Caco-2 (cell line): ENCODE measurements around the gene SCGN. TPM values are rescaled to one million over a fixed set of nuclear protein-coding genes. Genes with fewer than 3 reads are reported as not detected.

Experiments used
- BruUV-seq: library from RNA; stranded (reverse); fragments of 400-500 nt; replicated peaks from 2 replicates; lab custom pipeline; 2021; lab: Mats Ljungman, UMichigan
- CTCF ChIA-PET: fragments of 300-600 bp; sonication (Branson Sonifier 250); formaldehyde crosslinking; loops from one replicate; lab custom pipeline; 2022; ENCODE audit warnings: antibody characterized with exemption; lab: Charles Lee
- POLR2A ChIA-PET: fragments of 300-600 bp; sonication (Branson Sonifier 250); formaldehyde crosslinking; loops from one replicate; lab custom pipeline; 2022; ENCODE audit warnings: antibody characterized with exemption; lab: Charles Lee
- DNase-seq, 2 experiments: peaks; one replicate each; pipeline versions ENCODE4 v3.0.0 to v3.0.0-alpha.2; 2020 to 2022
- H3K27me3 ChIP-seq: replicated peaks from 2 replicates; pipeline ENCODE4 v1.6.0; 2011; ENCODE audit warnings: low read length; ENCODE audit not compliant: control insufficient read depth, insufficient read depth
- H3K36me3 ChIP-seq: 2 replicates; pipeline ENCODE4 v1.5.1; 2011; ENCODE audit warnings: low read length; ENCODE audit not compliant: control insufficient read depth, insufficient read depth
- H3K4me1 ChIP-seq: fragments of 250-450 bp; sonication (Bioruptor Pico); 2 replicates; pipeline ENCODE4 v1.5.1; 2020; ENCODE audit warnings: mild to moderate bottlenecking
- H3K4me3 ChIP-seq: 2 replicates; pipeline ENCODE4 v1.5.1; 2011; ENCODE audit warnings: low read depth, mild to moderate bottlenecking, control low read depth, low read length
- H3K9me3 ChIP-seq: fragments of 250-450 bp; sonication (Bioruptor Pico); 2 replicates; pipeline ENCODE4 v1.5.1; 2020; ENCODE audit warnings: mild to moderate bottlenecking, moderate library complexity
- H3K27ac Mint-ChIP-seq: one replicate; pipeline ENCODE4 v1.8.0; 2022; ENCODE audit warnings: mixed read lengths; ENCODE audit not compliant: unreplicated experiment
- H3K27me3 Mint-ChIP-seq: one replicate; pipeline ENCODE4 v1.8.0; 2022; ENCODE audit warnings: mixed read lengths; ENCODE audit not compliant: insufficient read depth, unreplicated experiment
- H3K36me3 Mint-ChIP-seq: one replicate; pipeline ENCODE4 v1.8.0; 2022; ENCODE audit warnings: mild to moderate bottlenecking, mixed read lengths; ENCODE audit not compliant: insufficient read depth, unreplicated experiment
- H3K4me1 Mint-ChIP-seq: one replicate; pipeline ENCODE4 v1.8.0; 2022; ENCODE audit warnings: low read depth, mixed read lengths; ENCODE audit not compliant: unreplicated experiment
- H3K4me3 Mint-ChIP-seq: one replicate; pipeline ENCODE4 v1.8.0; 2022; ENCODE audit warnings: mild to moderate bottlenecking, moderate library complexity, mixed read lengths; ENCODE audit not compliant: unreplicated experiment
- H3K9me3 Mint-ChIP-seq: one replicate; pipeline ENCODE4 v1.8.0; 2022; ENCODE audit warnings: mixed read lengths; ENCODE audit not compliant: unreplicated experiment
- intact Hi-C: fragments of 100-400 bp; cut with micrococcal nuclease; formaldehyde crosslinking; loops from one replicate; pipeline ENCODE4 v1.10.0; 2022; ENCODE audit not compliant: unreplicated experiment
- total RNA-seq: library from RNA; stranded (reverse); gene quantifications from 2 replicates; pipeline ENCODE4 v1.2.3, GENCODE V29; 2022
- TF ChIP-seq, protein P1 (sequence below), 2 experiments: fragments of 200-600 bp in 1 of 2; IDR thresholded peaks; 1 replicate in 1 of 2; 2 replicates in 1 of 2; pipeline versions ENCODE4 v1.5.1 to v1.8.0; 2011 to 2022; ENCODE audit warnings: antibody characterized with exemption in 1 of 2, control low read depth in 1 of 2, inconsistent platforms in 1 of 2, low read depth in 1 of 2, low read length in 1 of 2, mild to moderate bottlenecking in 1 of 2, moderate library complexity in 1 of 2; ENCODE audit not compliant: insufficient read depth in 1 of 2, severe bottlenecking in 1 of 2, unreplicated experiment in 1 of 2

Gene SCGN
- total RNA-seq, 1 experiment from 2014 or later = 7.7 TPM

DNA sequence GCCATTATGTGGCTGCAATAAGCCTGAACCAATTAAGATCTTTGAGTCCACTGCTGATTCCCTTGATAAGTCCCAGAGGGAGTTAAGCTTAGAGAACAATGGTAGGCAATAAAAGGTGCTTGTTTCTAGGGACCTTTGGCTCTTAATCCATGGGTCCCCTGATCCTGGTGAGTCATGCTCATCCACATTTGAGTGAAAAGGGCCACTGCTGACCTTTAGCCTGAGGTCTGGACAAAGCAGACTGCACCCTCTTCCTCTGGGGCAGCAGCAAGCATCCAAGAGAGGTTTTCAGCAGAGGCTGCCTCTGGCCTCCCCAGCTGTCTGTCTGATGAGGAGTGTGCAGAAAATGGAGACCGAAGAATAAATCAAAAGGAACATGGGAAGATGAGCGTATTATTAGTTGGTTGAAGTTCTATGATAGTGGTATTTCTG lies 16.1 kb upstream of the SCGN start:
- no peaks in the 10 kb centered on the region for H3K9me3 ChIP-seq
- peaks cover 42% of the 10 kb centered on the region for H3K4me1 ChIP-seq
- DNase-seq = peak; percentile 69 to 81
- H3K36me3 Mint-ChIP-seq = no peaks in the 10 kb centered on the region
- intact Hi-C loops = loop anchor here (1.0 kb wide), 1 partner anchor 16 kb away; the partner anchor contains the start of gene SCGN
- ChIA-PET POLR2A (no interaction called here), CTCF (interaction anchor here (1.0 to 1.2 kb wide), 2 partner anchors 357 to 412 kb away, joined by 3 to 7 read pairs; partner anchors contain the start of gene CARMIL1)
- H3K9me3 Mint-ChIP-seq = no peaks in the 10 kb centered on the region
- H3K4me3 Mint-ChIP-seq = no peak overlapping the region
- peak overlapping the region; percentile 8 for H3K27ac Mint-ChIP-seq
- TF ChIP-seq, protein P1, sequence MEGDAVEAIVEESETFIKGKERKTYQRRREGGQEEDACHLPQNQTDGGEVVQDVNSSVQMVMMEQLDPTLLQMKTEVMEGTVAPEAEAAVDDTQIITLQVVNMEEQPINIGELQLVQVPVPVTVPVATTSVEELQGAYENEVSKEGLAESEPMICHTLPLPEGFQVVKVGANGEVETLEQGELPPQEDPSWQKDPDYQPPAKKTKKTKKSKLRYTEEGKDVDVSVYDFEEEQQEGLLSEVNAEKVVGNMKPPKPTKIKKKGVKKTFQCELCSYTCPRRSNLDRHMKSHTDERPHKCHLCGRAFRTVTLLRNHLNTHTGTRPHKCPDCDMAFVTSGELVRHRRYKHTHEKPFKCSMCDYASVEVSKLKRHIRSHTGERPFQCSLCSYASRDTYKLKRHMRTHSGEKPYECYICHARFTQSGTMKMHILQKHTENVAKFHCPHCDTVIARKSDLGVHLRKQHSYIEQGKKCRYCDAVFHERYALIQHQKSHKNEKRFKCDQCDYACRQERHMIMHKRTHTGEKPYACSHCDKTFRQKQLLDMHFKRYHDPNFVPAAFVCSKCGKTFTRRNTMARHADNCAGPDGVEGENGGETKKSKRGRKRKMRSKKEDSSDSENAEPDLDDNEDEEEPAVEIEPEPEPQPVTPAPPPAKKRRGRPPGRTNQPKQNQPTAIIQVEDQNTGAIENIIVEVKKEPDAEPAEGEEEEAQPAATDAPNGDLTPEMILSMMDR (IDR thresholded peaks at IDR 0.05; ENCODE audit: insufficient read depth in 1 of 2, low read depth in 1 of 2, low read length in 1 of 2, severe bottlenecking in 1 of 2, unreplicated experiment in 1 of 2) = no peak
- no peak overlapping the region for H3K4me3 ChIP-seq
- no peaks in the 10 kb centered on the region for H3K27me3 Mint-ChIP-seq
- peaks cover 33% of the 10 kb centered on the region for H3K4me1 Mint-ChIP-seq
- no peaks in the 10 kb centered on the region for H3K27me3 ChIP-seq
- no TSS peak for BruUV-seq
- H3K36me3 ChIP-seq = no peaks in the 10 kb centered on the region

DNA sequence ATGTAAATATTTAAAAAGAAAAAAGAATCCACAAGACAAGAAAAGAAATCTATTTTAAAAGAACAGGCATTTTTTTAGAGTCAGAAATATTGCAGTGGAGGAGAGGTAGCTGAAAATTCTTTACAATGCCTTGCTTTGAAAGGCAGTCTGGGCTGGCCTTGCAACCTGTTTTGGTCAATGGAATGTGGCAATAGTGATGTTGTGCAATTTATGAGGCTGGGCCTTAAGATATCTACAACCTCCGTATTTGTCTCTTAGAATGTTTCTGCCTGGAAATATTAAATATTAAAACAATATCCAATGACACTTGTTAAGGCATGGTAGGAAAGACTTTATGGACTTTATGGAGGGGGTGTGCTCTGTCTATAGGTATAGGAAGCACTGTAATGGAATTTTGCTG lies 14.8 kb upstream of the SCGN start:
- peak; percentile 42 to 46 for DNase-seq
- TF ChIP-seq, protein P1 (IDR thresholded peaks at IDR 0.05; ENCODE audit: insufficient read depth in 1 of 2, low read depth in 1 of 2, low read length in 1 of 2, severe bottlenecking in 1 of 2, unreplicated experiment in 1 of 2) = no peak
- Histone ChIP-seq H3K27me3 (no peaks in the 10 kb centered on the region), H3K4me3 (no peak overlapping the region), H3K9me3 (no peaks in the 10 kb centered on the region), H3K4me1 (peaks cover 54% of the 10 kb centered on the region), H3K36me3 (no peaks in the 10 kb centered on the region)
- H3K4me1 Mint-ChIP-seq = peaks cover 44% of the 10 kb centered on the region
- no TSS peak for BruUV-seq
- intact Hi-C loops = no loop called here
- no peaks in the 10 kb centered on the region for H3K9me3 Mint-ChIP-seq
- CTCF ChIA-PET = interaction anchor here (0.6 to 1.0 kb wide), 4 partner anchors 15 to 414 kb away, joined by 3 to 5 read pairs (median 3); no protein-coding TSS in a partner anchor
- H3K27me3 Mint-ChIP-seq = no peaks in the 10 kb centered on the region
- POLR2A ChIA-PET = no interaction called here
- H3K4me3 Mint-ChIP-seq = no peak overlapping the region
- peak overlapping the region; percentile 23 for H3K27ac Mint-ChIP-seq
- no peaks in the 10 kb centered on the region for H3K36me3 Mint-ChIP-seq

DNA sequence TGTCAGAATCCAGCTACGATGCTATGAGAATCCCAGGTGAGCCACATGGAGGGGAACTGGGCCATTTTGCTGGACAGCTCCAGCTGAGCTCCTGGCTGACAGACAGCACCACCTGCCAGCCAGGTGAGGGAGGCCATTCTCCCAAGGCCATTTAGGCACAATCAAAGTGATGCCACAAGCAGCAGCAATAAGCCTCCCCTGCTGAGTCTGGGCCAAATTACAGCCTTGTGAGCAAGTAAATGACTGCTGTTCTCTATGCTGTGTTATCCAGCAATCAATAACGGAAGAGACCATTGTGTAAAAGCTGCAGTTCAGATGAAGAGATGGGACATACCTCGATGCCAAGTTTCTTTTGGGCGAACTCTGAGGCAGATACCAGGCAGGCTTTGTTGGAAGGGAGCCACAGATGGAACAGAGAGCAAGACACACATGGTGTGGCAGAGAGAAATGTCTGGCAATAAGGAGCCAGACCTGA lies 14.0 kb upstream of the SCGN start:
- Mint-ChIP-seq H3K27me3 (no peaks in the 10 kb centered on the region), H3K9me3 (no peaks in the 10 kb centered on the region), H3K4me3 (no peak overlapping the region), H3K4me1 (peaks cover 52% of the 10 kb centered on the region), H3K36me3 (no peaks in the 10 kb centered on the region), H3K27ac (peak overlapping the region; percentile 23)
- ChIA-PET POLR2A (no interaction called here), CTCF (interaction anchor here (0.6 to 1.0 kb wide), 3 partner anchors 15 to 415 kb away, joined by 3 to 5 read pairs (median 3); no protein-coding TSS in a partner anchor)
- BruUV-seq = no TSS peak
- intact Hi-C loops = no loop called here
- Histone ChIP-seq H3K27me3 (no peaks in the 10 kb centered on the region), H3K9me3 (no peaks in the 10 kb centered on the region), H3K36me3 (no peaks in the 10 kb centered on the region), H3K4me3 (no peak overlapping the region), H3K4me1 (peaks cover 61% of the 10 kb centered on the region)
- TF ChIP-seq, protein P1 (IDR thresholded peaks at IDR 0.05; ENCODE audit: insufficient read depth in 1 of 2, low read depth in 1 of 2, low read length in 1 of 2, severe bottlenecking in 1 of 2, unreplicated experiment in 1 of 2) = peak in 1 of 2 experiments; percentile 53
- DNase-seq = peak; percentile 47 to 56
